MCF 10A (cell line): ENCODE data around the gene RELL2. TPM values are rescaled to one million over a fixed set of nuclear protein-coding genes. Genes with fewer than 3 reads are reported as not detected.
A peak's percentile ranks its signal among the peaks of the same experiment; 100 is the strongest.

Source experiments
- BruUV-seq: library from RNA; stranded (reverse); fragments of 400-500 nt; replicated peaks from 2 replicates; lab custom pipeline; 2021; lab: Mats Ljungman, UMichigan
- CTCF ChIA-PET: fragments of 300-600 bp; sonication (Branson Sonifier 250); formaldehyde crosslinking; extraction: SDS; loops from one replicate; lab custom pipeline; 2021; ENCODE audit warnings: antibody characterized with exemption, inconsistent platforms; lab: Yijun Ruan, JAX
- POLR2A ChIA-PET: fragments of 300-600, 350-650 bp; sonication (Branson Sonifier 250); formaldehyde crosslinking; extraction: SDS; loops from one replicate; lab custom pipeline; 2020; ENCODE audit warnings: antibody characterized with exemption, inconsistent platforms; lab: Yijun Ruan, JAX
- DNase-seq: peaks from one replicate; pipeline ENCODE4 v3.0.0-alpha.2; 2018; ENCODE audit not compliant: unreplicated experiment
- H3K27ac Mint-ChIP-seq: one replicate; pipeline ENCODE4 v1.8.0; 2022; ENCODE audit warnings: mild to moderate bottlenecking, low read depth, mixed read lengths; ENCODE audit not compliant: unreplicated experiment
- H3K27me3 Mint-ChIP-seq: one replicate; pipeline ENCODE4 v1.8.0; 2022; ENCODE audit warnings: mixed read lengths; ENCODE audit not compliant: insufficient read depth, unreplicated experiment
- H3K36me3 Mint-ChIP-seq: one replicate; pipeline ENCODE4 v1.8.0; 2022; ENCODE audit warnings: mild to moderate bottlenecking, moderate library complexity, mixed read lengths; ENCODE audit not compliant: insufficient read depth, unreplicated experiment
- H3K4me1 Mint-ChIP-seq: one replicate; pipeline ENCODE4 v1.8.0; 2022; ENCODE audit warnings: mixed read lengths; ENCODE audit not compliant: insufficient read depth, unreplicated experiment
- H3K4me3 Mint-ChIP-seq: one replicate; pipeline ENCODE4 v1.8.0; 2022; ENCODE audit warnings: mild to moderate bottlenecking, moderate library complexity, mixed read lengths; ENCODE audit not compliant: unreplicated experiment
- H3K9me3 Mint-ChIP-seq: one replicate; pipeline ENCODE4 v1.8.0; 2022; ENCODE audit warnings: mixed read lengths; ENCODE audit not compliant: unreplicated experiment
- CTCF ChIP-seq: fragments of 200-600 bp; IDR thresholded peaks from one replicate; pipeline ENCODE4 v1.8.0; 2022; ENCODE audit warnings: antibody characterized with exemption, mild to moderate bottlenecking; ENCODE audit not compliant: unreplicated experiment
- intact Hi-C: fragments of 100-400 bp; cut with micrococcal nuclease; formaldehyde crosslinking; loops from 2 replicates; pipeline ENCODE4 v1.14.1; 2022
- total RNA-seq: library from RNA; stranded (reverse); gene quantifications from 2 replicates; pipeline ENCODE4 v1.2.3, GENCODE V29; 2022

Gene RELL2
- total RNA-seq, 1 experiment from 2014 or later = 12.5 TPM

DNA sequence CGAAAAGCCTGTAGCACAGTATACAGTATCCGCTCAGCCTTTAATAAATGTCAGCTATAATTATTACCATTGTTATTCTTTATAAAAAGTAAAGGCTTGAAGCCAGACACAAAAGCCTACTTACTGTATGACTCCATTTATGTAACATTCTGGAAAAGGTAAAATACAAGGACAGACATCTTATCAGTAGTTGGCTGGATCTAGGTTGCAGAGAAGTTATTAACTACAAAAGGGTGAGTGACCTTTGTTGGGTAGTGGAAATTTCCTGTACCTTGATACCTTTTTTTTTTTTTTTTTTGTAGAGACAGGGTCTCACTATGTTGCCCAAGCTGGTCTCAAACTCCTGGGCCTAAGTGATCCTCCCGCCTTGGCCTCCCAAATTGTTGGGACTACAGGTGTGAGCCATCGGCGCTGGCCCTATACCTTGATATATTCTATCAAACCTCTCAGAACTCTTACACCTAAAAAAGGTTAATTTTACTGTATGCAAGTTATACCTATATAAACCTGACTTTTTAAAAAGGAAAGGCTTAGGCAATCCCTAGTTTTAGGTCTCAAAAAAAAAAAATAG, 6.1 kb upstream of the RELL2 start:
- H3K27ac Mint-ChIP-seq = no peak overlapping the region
- no peak overlapping the region for H3K4me3 Mint-ChIP-seq
- H3K9me3 Mint-ChIP-seq = no peaks in the 10 kb centered on the region
- BruUV-seq = no TSS peak
- no peak for TF ChIP-seq CTCF
- peaks cover 17% of the 10 kb centered on the region for H3K4me1 Mint-ChIP-seq
- DNase-seq = no peak
- ChIA-PET CTCF (interaction anchor here (0.6 to 11.6 kb wide), 10 partner anchors 8 to 719 kb away, joined by 3 to 213 read pairs (median 4); partner anchors contain the start of gene DIAPH1), POLR2A (interaction anchor here (0.7 to 13.3 kb wide), 4 partner anchors 10 to 383 kb away, joined by 3 to 349 read pairs (median 8); partner anchors contain the start of genes DIAPH1 and RNF14)
- intact Hi-C loops = no loop called here
- no peaks in the 10 kb centered on the region for H3K27me3 Mint-ChIP-seq
- H3K36me3 Mint-ChIP-seq = peaks cover 67% of the 10 kb centered on the region

DNA sequence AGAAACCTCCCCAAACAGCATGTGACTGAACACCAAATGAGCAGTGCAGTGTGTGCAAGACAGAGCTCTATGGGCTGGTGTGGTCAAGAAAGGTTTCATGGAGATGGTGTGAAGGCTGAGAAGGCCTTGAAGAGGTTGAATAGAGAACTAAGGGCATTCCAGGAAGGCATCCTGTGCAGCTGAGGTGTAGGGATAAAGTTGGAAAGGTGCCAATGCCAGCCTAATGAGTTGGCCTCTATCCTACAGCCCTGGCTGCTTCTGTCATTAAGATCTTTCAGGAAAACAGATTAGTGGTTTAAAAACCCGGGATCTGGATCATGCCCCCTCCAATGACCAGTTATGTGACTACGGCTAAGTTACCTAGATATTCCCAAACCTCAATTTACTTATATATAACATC, 4.1 kb upstream of the RELL2 start:
- BruUV-seq = no TSS peak
- POLR2A ChIA-PET = interaction anchor here (0.9 to 13.3 kb wide), 5 partner anchors 10 to 35 kb away, joined by 3 to 349 read pairs (median 4); partner anchors contain the start of genes DIAPH1 and FCHSD1
- H3K9me3 Mint-ChIP-seq = no peaks in the 10 kb centered on the region
- intact Hi-C loops = no loop called here
- H3K4me1 Mint-ChIP-seq = peaks cover 25% of the 10 kb centered on the region
- no peaks in the 10 kb centered on the region for H3K27me3 Mint-ChIP-seq
- H3K36me3 Mint-ChIP-seq = peaks cover 51% of the 10 kb centered on the region
- CTCF ChIA-PET = interaction anchor here (0.7 to 11.6 kb wide), 11 partner anchors 10 to 916 kb away, joined by 3 to 213 read pairs (median 6); partner anchors contain the start of gene DIAPH1
- TF ChIP-seq CTCF = no peak
- no peak overlapping the region for H3K27ac Mint-ChIP-seq
- DNase-seq = peak; percentile 45
- no peak overlapping the region for H3K4me3 Mint-ChIP-seq

GRCh38 chr5:141633871-141634561, 2.8 kb upstream of the RELL2 start:
- Mint-ChIP-seq H3K36me3 (peaks cover 37% of the 10 kb centered on the region), H3K4me3 (no peak overlapping the region), H3K9me3 (no peaks in the 10 kb centered on the region), H3K27me3 (no peaks in the 10 kb centered on the region), H3K4me1 (peaks cover 39% of the 10 kb centered on the region), H3K27ac (peak overlapping the region; percentile 47)
- POLR2A ChIA-PET = interaction anchor here (0.9 to 13.3 kb wide), 6 partner anchors 9 to 76 kb away, joined by 3 to 349 read pairs (median 40); partner anchors contain the start of genes DIAPH1 and FCHSD1
- intact Hi-C loops = no loop called here
- no TSS peak for BruUV-seq
- DNase-seq = no peak
- no peak for TF ChIP-seq CTCF
- CTCF ChIA-PET = interaction anchor here (0.6 to 11.6 kb wide), 13 partner anchors 8 to 1268 kb away, joined by 3 to 213 read pairs (median 4); partner anchors contain the start of genes DIAPH1 and RNF14

DNA sequence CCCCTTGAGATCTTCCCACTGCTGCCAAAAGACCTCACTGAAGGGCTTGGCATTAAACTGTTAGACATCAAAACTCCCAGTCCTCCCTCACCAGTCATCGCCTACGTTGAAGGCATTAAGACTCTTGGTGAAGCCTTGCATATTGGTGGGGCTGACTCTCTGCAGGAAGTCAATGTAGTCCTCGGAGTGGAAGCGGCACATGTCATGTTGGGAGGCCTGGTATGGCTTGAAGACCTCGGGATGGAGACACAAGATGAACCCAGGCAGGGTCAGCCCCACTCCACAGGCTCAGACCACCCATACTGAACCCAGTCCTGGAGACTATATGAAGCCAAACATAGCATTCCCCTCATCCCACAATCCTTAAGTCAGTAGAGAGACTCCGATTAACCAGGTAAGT, 2.1 kb upstream of the RELL2 start:
- DNase-seq = no peak
- Mint-ChIP-seq H3K4me3 (peak overlapping the region; percentile 92), H3K4me1 (peaks cover 39% of the 10 kb centered on the region), H3K27me3 (no peaks in the 10 kb centered on the region), H3K27ac (peak overlapping the region; percentile 47), H3K9me3 (no peaks in the 10 kb centered on the region), H3K36me3 (peaks cover 30% of the 10 kb centered on the region)
- BruUV-seq = no TSS peak
- ChIA-PET CTCF (interaction anchor here (0.5 to 11.6 kb wide), 11 partner anchors 12 to 1269 kb away, joined by 3 to 213 read pairs (median 5); partner anchors contain the start of gene DIAPH1), POLR2A (interaction anchor here (2.9 to 13.3 kb wide), 8 partner anchors 13 to 334 kb away, joined by 17 to 349 read pairs (median 39); partner anchors contain the start of genes DIAPH1, FCHSD1 and RNF14)
- intact Hi-C loops = no loop called here
- no peak for TF ChIP-seq CTCF
